ENCODE measurements around the gene SYNDIG1L.

SYNDIG1L gene

DNA sequence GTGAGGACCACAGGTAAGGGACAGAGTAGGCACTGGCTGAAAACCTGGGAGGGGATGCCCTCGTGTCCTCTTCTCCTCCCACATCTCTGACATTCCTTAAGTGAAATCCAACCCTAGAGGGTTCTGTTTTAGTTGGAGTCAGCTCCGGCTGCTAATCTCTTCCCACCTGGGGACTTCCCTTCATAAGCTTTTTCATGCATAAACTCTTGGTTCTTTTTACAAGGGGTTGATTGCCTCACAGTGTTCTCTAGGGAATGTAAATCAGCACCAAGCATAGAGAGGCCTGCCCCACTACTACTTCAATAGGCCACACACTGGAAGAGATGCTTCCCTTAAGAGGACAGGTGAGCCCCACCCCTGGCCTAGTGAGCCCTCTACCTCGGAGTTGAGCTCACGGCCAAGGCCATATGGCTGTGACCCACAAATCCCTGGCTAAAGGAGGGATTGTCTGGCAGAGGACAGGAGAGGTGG, 3.2 kb upstream of the SYNDIG1L start:
- DNase-seq: no peak

DNA sequence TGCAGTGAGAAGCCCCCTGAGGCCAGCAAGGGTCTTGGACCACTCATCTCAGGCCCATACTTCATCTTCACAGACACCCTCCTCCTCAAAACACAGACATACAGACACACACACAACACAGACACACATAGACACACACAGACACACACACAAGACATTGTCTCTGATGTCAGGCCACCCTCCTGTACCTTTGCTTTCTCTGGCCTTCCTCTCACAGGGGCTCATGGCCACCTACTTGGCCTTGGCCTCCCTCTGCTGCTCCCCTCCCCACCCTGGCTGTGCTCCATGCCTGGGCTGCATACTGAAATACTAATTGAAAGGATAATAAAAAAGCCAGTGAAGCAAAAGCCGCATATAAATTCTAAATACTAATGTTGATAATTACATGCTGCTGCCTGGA, 1.6 kb upstream of the SYNDIG1L start:
- DNase-seq: no peak

DNA sequence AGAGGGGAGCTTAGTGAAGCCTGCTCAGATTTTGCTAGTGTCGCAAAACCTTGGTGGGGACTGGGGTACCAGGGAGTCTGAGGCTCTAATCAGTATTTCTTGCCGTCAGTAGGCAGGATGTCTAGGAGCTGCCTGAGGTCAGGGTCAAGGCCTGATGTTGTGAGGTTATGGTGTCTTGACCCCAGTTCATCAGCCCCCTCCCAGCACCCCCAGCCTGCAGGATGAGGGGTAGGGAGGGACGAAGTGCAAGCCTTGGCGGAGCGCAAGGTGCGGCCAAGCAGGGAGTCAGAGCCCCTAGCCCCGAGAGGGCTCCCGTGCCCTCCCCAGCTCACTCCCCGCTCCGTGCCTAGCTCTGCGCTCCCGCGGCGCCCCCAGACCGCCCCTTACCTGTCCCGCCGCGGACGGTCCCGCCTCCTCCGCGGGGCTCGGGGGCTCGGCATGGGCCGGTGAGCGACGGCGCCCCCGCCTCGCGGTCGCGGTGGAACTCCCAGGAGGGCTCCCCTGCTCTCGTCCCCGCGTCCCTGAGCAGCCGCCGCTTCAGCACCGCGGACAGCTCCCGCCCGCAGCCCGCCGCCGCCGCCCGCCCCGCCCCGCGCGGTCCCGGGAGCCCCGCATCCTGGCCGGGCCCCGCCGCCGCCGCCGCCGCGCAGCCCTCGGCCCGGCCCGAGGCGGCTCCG, 347 bp downstream of the SYNDIG1L start:
- no peak for DNase-seq

DNA sequence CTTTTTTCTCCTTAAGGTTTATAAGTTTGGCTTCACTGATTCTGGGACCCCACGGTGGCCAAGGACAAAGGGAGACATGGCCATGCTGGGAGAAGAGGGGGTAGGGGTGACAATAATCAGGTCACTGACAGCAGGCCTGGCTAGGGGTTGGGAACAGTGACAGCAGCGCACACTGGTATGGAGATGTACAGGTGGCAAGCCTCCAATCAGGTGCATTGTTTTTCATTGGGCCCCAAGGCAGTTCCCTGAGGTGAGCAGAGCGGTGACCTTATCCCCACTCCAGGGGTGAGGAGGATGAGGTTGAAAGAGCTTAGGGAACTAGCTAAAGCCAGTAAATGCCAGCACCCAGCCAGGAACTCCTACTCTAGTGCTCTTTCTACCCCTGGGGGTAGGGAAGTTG, 1.4 kb downstream of the SYNDIG1L start:
- DNase-seq: no peak

DNA sequence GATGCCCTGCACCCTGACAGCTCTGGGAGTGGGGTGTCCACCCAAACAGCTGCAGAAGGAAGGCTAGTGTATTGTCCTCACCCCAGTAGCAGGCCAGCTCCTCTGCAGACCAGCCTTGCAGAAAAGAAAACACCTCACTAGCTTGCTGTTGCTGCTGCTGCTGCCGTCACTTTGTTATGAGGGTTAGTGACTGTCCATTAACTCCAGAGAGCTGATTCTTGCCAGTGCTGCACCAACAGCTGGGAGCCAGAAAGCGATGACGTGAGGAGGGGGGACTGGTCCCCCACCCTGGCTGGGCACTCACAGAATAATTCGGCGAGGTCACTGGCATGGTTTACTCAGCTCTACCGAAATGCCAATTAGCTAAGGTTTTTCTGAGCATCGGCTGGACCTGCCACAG, 2.8 kb downstream of the SYNDIG1L start:
- DNase-seq: no peak

DNA sequence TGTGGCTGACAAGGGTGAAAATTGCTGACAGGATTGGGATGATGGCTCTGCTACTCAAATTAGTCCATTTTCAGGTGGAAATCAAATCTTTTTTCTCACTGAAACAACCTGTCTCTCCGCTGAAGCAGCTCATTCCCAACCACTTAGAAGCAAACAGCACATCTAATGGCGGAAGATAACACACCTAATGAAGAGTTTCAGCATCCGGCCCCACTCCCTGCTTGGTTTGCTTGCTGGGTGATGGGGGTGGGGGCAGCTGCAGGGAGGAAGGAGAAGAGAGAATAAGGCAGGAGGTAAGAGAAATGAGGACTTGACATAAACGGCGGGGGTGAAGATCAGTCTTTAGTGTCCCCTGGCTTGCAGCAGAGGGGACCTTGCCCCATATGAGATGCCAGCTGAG, 4.0 kb downstream of the SYNDIG1L start:
- no peak for DNase-seq

DNA sequence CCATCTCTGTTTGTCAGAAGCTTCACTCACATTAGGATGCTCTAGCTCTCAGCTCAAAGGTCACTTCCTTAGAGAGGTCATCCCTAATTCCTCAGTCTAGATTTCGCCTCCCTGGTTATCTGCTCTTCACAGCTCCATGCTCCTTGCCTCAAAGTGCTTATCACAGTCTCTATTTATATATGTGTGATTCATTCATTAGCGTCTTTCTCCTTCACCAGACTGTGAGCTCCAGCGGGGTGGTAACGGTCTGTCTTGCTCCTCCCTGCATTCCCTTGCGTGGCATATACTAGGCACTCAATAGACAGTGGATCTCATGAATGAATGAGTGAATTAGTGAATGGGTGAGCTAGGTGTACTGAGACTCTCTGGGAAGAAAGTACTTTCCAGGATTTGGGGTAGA, 6.9 kb downstream of the SYNDIG1L start:
- DNase-seq: no peak

DNA sequence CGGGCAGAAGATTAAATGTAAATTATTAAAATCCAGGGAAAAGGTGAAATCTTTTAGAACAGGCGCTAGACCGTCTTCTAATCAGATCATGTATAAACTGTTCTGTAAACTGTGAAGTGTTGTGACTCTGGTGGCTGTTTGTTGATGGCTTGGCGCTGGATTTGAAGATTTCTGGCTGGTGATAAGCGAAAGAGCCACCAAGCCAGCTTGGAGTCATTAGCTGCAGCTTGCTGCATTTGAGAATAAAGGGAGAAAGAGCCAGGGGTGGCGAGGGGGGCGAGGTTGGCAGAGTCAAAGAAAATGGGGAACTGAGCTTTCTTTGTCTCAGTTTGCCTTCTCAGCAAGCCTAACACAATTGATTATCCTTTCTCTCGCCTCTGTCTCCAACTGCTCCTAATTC, 8.0 kb downstream of the SYNDIG1L start:
- DNase-seq: no peak

DNA sequence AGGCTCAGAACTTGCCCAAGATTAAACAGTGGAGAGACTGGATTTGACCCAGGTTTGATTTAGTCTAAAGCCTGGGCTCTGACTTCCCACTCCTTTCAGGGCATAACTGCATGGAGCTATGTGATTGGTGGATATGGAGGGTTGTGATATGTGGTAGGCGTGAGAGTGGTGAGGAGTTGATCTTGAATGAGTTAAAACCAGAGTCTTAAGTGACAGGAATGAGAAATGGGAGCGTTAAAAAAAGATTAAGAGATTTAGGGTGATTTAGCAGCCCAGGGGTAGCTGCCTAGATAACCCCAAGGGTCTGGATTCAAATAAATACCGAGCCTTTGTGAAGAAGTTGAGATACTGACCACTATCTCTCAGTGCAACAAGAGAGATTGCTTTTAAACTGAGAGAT, 8.4 kb downstream of the SYNDIG1L start:
- no peak for DNase-seq

DNA sequence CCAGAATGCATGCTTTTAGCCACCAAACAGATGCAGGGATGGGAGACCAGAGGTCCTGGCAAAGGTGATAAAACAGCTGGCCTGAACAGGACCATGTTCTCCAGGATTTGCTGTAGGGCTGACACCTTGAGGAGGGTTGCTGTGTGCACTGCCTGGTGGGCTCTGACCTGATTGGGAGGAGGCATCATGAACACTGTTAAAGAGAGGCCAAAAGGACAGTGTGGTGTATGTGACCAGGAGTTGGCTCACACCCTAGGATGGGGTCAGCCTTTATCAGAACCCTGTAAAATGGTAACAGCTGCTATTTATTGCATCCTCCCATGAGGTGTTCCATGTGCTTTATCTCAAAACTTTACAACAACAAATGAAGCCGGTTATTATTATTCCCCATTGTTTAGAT, 8.8 kb downstream of the SYNDIG1L start:
- no peak for DNase-seq

DNA sequence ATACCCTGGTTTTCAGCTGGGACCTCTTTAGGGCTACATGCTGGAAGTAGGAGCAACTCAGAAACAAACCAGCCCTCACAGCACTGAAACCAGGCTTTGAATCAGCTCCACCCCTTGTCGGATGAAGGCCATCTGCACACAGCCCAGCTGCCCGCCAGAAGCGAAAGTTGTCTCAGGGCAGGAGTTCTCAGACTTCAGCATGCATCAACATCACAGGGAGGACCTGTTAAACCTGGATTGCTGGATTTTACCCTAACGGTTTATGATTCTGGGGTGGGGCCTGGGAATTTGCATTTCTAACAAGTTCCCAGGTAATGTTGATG, 10.9 kb downstream of the SYNDIG1L start:
- no peak for DNase-seq

DNA sequence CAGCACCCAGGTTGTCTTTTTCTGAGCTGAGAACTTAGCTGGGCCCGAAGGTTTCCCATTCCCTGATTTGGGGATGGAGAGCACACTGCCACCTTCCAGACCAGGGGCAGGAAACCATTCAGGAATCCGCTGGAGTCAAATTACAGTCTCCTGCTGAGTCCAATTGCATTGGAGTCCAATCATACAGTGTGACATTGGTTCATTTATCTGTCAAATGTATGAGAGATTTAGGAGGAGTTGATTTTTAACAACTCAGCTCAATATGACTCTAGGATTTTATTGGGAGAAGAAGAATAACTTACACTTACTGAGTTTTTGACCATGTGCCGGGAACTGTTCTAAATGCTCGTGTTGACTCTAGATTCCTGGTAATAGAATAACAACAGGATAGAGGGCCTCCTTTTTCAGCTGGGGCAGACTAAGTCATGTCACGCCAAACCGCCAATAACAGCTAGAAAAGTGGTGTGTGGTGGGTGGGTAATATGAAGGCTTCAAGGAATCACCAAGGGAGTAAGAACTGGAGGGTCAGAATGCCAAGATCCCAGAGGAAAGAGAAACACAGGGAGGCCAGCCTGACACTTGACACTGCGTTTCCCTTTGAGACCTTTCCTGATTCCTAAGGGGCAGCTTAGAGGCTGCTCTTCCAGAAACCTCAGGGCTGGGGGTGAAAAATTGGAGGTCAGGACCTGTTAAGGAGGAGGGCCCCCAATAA, 11.5 kb downstream of the SYNDIG1L start:
- DNase-seq: no peak

DNA sequence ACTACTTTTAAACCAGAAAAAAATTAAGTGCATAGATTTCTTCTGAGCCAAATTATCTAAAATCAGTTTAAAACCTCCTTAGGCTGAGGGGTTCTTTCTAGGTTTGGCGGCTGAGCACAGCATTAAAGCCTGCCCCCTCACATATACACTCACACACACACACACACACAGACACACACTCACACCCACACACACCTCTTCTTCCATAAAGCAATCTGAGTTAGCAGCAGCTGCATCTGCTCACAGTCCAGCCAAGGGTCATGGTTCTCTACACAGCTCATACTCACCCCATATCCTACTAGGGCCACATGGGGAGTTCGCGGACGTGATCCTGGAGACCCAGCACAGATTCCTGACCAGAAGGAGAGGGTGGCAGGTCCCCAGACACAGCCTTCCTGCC, 12.4 kb downstream of the SYNDIG1L start:
- no peak for DNase-seq

DNA sequence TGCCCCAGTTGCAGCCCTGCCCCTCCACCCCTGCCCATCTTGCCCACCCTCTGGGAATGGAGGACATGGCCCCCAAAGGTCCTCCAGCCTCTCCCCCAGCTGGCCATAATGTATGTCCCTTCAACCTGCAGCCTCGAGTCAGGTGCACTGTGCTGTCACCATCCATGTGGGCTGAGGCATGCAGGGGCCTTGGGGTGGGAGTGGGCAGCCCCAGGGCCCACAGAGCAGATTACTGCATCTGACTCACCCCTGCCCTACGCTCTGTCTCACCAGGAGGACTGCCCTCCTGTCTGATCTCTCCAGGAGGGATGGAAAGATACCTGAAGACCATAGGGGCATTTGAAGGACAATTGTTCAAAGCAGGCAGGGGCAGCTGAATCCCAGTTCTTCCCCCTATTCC, 13.3 kb downstream of the SYNDIG1L start:
- no peak for DNase-seq

DNA sequence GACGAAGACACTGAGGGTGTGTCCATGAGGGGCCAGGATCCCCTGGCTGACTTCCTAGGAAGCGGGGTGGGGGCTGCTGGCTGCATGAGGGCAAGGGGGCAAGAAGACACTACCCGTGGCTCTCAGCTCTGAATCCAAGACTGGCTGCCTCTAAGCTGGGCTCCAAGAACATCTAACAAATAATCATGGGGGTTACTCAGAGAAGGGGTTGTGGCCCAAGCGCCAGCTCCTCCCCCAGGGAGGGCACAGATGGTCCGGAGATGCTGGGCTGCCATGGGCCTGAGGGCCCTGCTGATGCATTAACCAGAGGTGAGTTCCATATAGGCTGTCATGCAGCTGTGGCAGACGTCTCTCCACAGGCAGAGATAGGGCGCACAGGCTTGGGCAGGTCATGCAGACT, 14.3 kb downstream of the SYNDIG1L start:
- no peak for DNase-seq

DNA sequence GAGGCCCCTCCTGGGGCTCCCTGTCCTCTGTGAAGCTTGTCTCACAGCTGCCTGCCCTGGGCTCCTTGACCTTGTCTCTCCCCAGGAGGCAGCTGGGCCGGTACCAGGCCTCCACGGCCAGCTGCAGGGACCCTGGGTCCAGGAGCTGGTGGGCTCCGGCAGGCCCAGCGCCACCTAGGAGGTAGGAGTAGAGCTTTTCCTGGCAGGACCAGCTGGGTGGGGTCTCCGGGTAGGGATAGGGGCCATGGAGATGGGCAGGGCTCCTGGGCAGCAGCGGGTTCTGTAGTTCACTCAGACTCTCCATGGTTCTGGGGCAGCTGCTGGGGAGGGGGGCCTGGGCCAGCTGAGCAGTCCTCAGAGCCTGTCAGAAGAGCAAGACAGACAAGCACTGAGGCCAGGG, 16.6 kb downstream of the SYNDIG1L start:
- no peak for DNase-seq

DNA sequence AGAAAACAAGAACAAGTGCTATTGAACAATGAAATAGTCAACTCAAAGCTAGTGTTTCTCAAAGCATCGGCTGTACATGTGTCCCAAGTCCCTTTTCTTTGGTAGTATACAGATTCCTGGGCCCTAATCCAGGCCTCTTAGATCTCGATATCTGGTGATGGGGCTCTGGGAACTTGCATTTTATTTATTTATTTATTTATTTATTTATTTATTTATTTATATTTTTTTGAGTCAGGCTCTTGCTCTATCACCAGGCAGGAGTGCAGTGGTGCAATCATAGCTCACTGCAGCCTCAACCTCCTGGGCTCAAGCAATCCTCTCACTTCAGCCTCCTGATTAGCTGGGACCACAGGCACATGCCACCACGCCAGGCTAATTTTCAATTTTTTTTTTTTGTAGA, 17.1 kb downstream of the SYNDIG1L start:
- no peak for DNase-seq

DNA sequence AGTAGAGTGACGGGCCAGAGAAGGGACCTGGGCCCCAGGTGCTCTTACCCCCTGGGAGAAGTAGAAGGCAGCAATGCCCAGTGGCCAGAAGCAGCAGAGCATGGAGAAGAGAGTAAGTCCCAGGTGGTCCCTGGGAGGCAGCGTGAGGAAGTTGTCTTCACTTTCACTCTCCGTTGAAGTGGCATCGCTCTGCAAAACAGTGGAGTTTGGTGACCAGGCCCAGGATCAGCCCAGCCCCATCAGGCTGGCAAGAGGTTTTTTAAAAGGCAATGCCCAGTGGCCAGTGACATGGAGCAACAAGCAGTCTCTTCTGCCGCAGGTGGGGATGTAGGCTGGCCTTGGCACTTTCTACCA, 18.2 kb downstream of the SYNDIG1L start:
- no peak for DNase-seq

DNA sequence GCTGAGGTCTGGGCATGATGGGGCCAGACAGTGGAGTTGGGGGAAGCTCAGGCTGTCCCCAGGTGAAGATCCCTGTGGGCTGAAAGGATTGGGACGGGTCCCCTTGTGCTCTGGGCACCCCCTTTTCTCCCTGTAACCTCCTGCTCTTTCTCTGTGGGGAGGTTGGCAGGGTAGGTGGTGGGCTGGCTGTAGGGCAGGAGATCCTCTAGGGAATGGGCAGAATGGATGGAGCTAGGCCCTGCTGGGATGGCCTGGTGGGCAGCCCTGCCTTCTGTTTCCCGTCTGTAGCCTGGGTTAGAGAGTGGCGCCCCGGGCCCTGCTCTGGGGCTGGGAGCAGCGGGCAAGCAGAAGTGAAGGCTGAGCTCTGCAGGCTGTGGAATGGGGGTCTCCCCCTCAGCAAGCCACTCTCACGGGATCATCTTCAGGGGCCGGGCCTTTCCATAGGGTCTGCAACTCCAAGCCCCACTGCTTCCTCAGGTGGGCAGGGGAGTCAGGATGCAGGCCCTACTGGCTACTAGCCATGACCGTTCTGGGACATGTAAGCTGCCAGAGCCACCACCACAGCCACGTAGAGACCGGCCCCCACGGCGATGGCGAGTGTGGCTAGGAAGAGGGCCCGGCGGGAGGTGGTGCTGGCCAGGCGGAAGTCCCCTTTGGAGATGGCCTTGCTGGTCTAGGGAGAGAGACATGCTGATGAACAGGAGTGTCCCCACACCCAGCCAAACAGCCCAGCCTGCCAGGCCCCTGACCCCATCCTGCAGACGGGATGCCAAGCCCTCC, 18.8 kb downstream of the SYNDIG1L start:
- no peak for DNase-seq

DNA sequence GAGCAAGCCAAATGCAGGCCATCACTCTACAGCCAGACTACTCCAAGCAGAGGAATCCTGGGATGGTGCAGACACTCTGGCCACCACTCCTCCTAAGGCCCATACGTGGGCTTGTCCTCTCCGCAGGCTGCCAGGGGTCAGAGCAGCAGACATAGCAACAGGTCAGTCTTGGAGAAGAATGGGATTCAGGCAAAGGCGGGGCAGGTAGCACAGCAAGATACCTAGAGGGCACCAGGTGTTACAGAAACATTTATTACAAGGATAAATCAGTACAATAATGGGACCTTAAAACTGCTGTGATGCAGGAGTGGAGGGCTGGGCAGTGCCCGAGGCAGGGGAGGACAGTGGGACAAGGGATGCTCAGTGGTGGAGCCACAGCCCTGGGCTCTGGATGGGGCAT, 20.3 kb downstream of the SYNDIG1L start:
- DNase-seq: no peak

DNA sequence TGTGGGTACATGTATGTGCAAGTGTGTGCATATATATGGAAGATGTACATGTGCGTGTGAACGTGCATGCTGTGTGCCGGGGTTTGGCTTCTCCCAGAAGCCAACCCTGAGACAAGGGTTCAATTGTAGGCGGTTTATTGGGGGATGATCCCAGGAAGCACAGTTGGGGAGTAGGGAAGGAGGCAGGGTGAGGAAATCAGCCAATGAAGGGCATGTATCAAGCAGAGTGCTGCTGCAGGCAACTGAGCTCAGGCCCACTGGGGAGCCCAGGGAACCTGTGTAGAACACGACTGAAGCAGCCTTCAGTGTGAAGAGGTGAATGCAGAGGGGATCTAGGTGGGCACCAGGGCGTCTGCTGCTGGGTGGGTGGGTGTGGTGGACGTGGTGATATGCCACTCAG, 21.6 kb downstream of the SYNDIG1L start:
- DNase-seq: no peak

DNA sequence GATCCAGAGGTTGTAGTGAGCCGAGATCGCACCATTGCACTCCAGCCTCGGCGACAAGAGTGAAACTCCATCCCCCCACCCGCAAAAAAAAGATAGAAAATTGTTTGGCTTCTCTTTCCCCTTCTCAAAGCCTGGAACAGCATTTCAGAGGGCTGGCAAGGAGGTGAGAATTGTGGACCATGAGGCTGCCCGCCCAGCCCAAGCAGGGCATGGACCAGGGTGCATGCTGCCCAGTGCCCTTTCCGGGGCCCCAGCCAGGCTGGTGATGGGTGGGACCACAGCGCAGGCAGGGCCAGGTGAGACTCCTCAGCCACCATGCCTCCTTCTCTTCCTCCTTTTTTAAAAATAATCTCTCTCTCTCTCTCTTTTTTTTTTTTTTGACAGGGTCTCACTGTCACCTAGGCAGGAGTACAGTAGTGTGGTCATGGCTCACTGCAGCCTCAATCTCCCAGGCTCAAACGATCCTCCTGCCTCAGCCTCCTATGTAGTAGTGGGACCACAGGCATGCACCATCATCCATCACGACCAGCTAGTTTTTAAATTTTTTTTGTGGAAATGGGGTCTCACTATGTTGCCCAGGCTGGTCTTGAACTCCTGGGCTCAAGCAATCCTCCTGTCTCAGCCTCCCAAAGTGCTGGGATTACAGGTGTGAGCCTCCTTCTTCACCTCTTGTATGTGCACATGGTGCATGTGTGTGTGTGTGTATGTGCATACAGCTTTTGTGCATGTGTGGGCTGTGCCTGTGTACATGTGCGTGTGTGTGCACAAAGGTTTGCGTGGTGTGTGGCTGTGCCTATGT, 22.2 kb downstream of the SYNDIG1L start:
- no peak for DNase-seq

All from NCI-H1105 (cell line).